ENCODE measurements around the gene OR2L3. TPM values are rescaled to one million over a fixed set of nuclear protein-coding genes. Genes with fewer than 3 reads are reported as not detected.

OR2L3 gene
- total and polyA plus RNA-seq, 10 of the 15 experiments (the other 5 are each of a cell fraction or from before 2014, with no cell fraction given): not detected

- Histone ChIP-seq H2AFZ (ENCODE audit: control insufficient read depth, low read depth, low read length) (no peak overlapping the region), H3K27ac (ENCODE audit: control insufficient read depth, insufficient read depth) (no peak overlapping the region), H3K4me2 (ENCODE audit: control insufficient read depth, insufficient read depth) (no peak overlapping the region), H3K9me3 (replicated peaks; ENCODE audit: control insufficient read depth, insufficient read depth, low read length) (no peaks in the 10 kb centered on the region), H3K4me3 (no peak overlapping the region), H3K36me3 (ENCODE audit: control insufficient read depth in 2 of 2, insufficient read depth in 2 of 2, low read length in 1 of 2) (no peaks in the 10 kb centered on the region), H3K79me2 (ENCODE audit: control insufficient read depth, insufficient read depth, low read length) (no peaks in the 10 kb centered on the region), H4K20me1 (ENCODE audit: control insufficient read depth, insufficient read depth) (no peaks in the 10 kb centered on the region), H3K4me1 (ENCODE audit: control insufficient read depth, insufficient read depth, low read length) (no peaks in the 10 kb centered on the region), H3K9ac (ENCODE audit: control insufficient read depth, insufficient read depth, low read length) (no peak overlapping the region), H3K27me3 (replicated peaks in 1 of 2; ENCODE audit: control insufficient read depth in 2 of 2, insufficient read depth in 2 of 2, low read length in 1 of 2) (no peaks in the 10 kb centered on the region)
- TF ChIP-seq PML (IDR thresholded peaks at IDR 0.05; ENCODE audit: low read length): no peak
- TF ChIP-seq ZBTB11 (CRISPR knock-in tag; IDR thresholded peaks at IDR 0.05): no peak
- no peak for TF ChIP-seq USF2 (IDR thresholded peaks at IDR 0.05; ENCODE audit: borderline replicate concordance, low read depth, low read length)
- TF ChIP-seq MYC (IDR thresholded peaks at IDR 0.05; ENCODE audit: insufficient read depth, insufficient read length, insufficient replicate concordance, low read length, severe bottlenecking): no peak
- no peak for TF ChIP-seq STAT1 (conservative IDR thresholded peaks at IDR 0.05)
- no peak for TF ChIP-seq HDAC6 (IDR thresholded peaks at IDR 0.05; ENCODE audit: unreplicated experiment)
- TF ChIP-seq NKRF (conservative IDR thresholded peaks at IDR 0.05): no peak
- no peak for TF ChIP-seq GABPA (IDR thresholded peaks at IDR 0.05; ENCODE audit: low read depth)
- no peak for TF ChIP-seq HDAC2 (IDR thresholded peaks at IDR 0.05)
- TF ChIP-seq RUNX3 (IDR thresholded peaks at IDR 0.05; ENCODE audit: low read length): 0 out of 2 replicates have a peak, but pooled peaks have one; percentile 32
- TF ChIP-seq TCF12 (IDR thresholded peaks at IDR 0.05; ENCODE audit: low read depth, low read length): no peak
- no peak for TF ChIP-seq MTA3 (IDR thresholded peaks at IDR 0.05; ENCODE audit: borderline replicate concordance, low read length)
- no peak for TF ChIP-seq RCOR1 (conservative IDR thresholded peaks at IDR 0.05; ENCODE audit: low read depth, low read length)
- TF ChIP-seq SRF (IDR thresholded peaks at IDR 0.05; ENCODE audit: low read depth in 2 of 2, low read length in 2 of 2): no peak
- TF ChIP-seq POLR2A (IDR thresholded peaks at IDR 0.05; ENCODE audit: low read depth, low read length): no peak
- TF ChIP-seq POU2F2 (IDR thresholded peaks at IDR 0.05; ENCODE audit: borderline replicate concordance, low read depth, low read length): peak; percentile 54; the same call in 1 of the 3 replicates
- TF ChIP-seq NR2C2 (IDR thresholded peaks at IDR 0.05; ENCODE audit: borderline replicate concordance, control insufficient read depth, insufficient read length, low read depth): no peak
- no peak for TF ChIP-seq ATF2 (IDR thresholded peaks at IDR 0.05; ENCODE audit: low read length)
- BruUV-seq (replicated peaks): no TSS peak
- CTCF ChIA-PET: no interaction called here
- FAIRE-seq (peak; percentile 7), DNase-seq (ENCODE audit: low read depth, low spot score) (no peak), ATAC-seq (peak; percentile 61)
- RAD21 ChIA-PET (ENCODE audit: unreplicated experiment): no interaction called here
- in situ Hi-C loops (cut with MboI): no loop called here
- POLR2A ChIA-PET: no interaction called here
- 3% methylated on average over 5 of the region's 5 CpGs for WGBS (ENCODE audit: insufficient coverage, insufficient replicate concordance, low lambda C conversion rate, missing lambda C conversion rate)
- intact Hi-C loops (cut with micrococcal nuclease; ENCODE audit: unreplicated experiment): no loop called here
- SMC1A ChIA-PET (ENCODE audit: uncharacterized antibody, unreplicated experiment): no interaction called here
Observed at GRCh38 chr1:248045209-248045608, 1.4 kb upstream of the OR2L3 start.

All from GM12878 (cell line).